ENCODE data around the gene HDGFL2. TPM values are rescaled to one million over a fixed set of nuclear protein-coding genes. Genes with fewer than 3 reads are reported as not detected.
A peak's percentile ranks its signal among the peaks of the same experiment; 100 is the strongest.

Gene HDGFL2
- total and polyA plus RNA-seq, 10 of the 15 experiments (the other 5 are each of a cell fraction or from before 2014, with no cell fraction given) = 0.16 to 56.9 (median 25.3) TPM

GRCh38 chr19:4441994-4442818 lies 29.9 kb upstream of the HDGFL2 start:
- ChIA-PET CTCF (no interaction called here), RAD21 (ENCODE audit: unreplicated experiment) (no interaction called here), POLR2A (no interaction called here), SMC1A (ENCODE audit: uncharacterized antibody, unreplicated experiment) (no interaction called here)
- Histone ChIP-seq H3K36me3 (ENCODE audit: control insufficient read depth in 2 of 2, insufficient read depth in 2 of 2, low read length in 1 of 2) (peaks cover 0 to 23% of the 10 kb centered on the region in 2 experiments; a peak in 3 of 4 replicates), H3K27ac (ENCODE audit: control insufficient read depth, insufficient read depth) (no peak overlapping the region; the same call in 1 of the 2 replicates), H3K4me3 (no peak overlapping the region), H3K9ac (ENCODE audit: control insufficient read depth, insufficient read depth, low read length) (no peak overlapping the region), H2AFZ (ENCODE audit: control insufficient read depth, low read depth, low read length) (no peak overlapping the region), H3K9me3 (replicated peaks; ENCODE audit: control insufficient read depth, insufficient read depth, low read length) (no peaks in the 10 kb centered on the region), H3K27me3 (replicated peaks in 1 of 2; ENCODE audit: control insufficient read depth in 2 of 2, insufficient read depth in 2 of 2, low read length in 1 of 2) (no peaks in the 10 kb centered on the region), H4K20me1 (ENCODE audit: control insufficient read depth, insufficient read depth) (no peaks in the 10 kb centered on the region), H3K4me1 (ENCODE audit: control insufficient read depth, insufficient read depth, low read length) (peaks cover 7% of the 10 kb centered on the region), H3K79me2 (ENCODE audit: control insufficient read depth, insufficient read depth, low read length) (no peaks in the 10 kb centered on the region), H3K4me2 (ENCODE audit: control insufficient read depth, insufficient read depth) (no peak overlapping the region)
- in situ Hi-C loops (cut with MboI) = no loop called here
- 33% methylated on average over 22 of the region's 22 CpGs for WGBS (ENCODE audit: insufficient coverage, insufficient replicate concordance, low lambda C conversion rate, missing lambda C conversion rate)
- intact Hi-C loops (cut with micrococcal nuclease; ENCODE audit: unreplicated experiment) = no loop called here
- ATAC-seq = peak; percentile 32
- no peak for FAIRE-seq
- DNase-seq (ENCODE audit: low read depth, low spot score) = no peak
- BruUV-seq (replicated peaks) = no TSS peak
- TF ChIP-seq E2F8 (IDR thresholded peaks at IDR 0.05; ENCODE audit: low read depth, partially characterized antibody) = no peak
- TF ChIP-seq RCOR1 (conservative IDR thresholded peaks at IDR 0.05; ENCODE audit: low read depth, low read length) = no peak
- no peak for TF ChIP-seq ZZZ3 (IDR thresholded peaks at IDR 0.05; ENCODE audit: control insufficient read depth, insufficient read length, low read depth)
- peak in 1 of 2 experiments; percentile 51; a peak in 1 of 3 replicates for TF ChIP-seq EGR1 (IDR thresholded peaks at IDR 0.05; ENCODE audit: borderline replicate concordance in 1 of 2, low read depth in 2 of 2, low read length in 2 of 2)
- TF ChIP-seq ZNF384 (IDR thresholded peaks at IDR 0.05; ENCODE audit: borderline replicate concordance, low read depth, low read length) = no peak
- TF ChIP-seq MEF2B (IDR thresholded peaks at IDR 0.05; ENCODE audit: partially characterized antibody, poor library complexity, severe bottlenecking) = no peak
- TF ChIP-seq NRF1 (conservative IDR thresholded peaks at IDR 0.05; ENCODE audit: low read depth, low read length) = no peak
- TF ChIP-seq BHLHE40 (IDR thresholded peaks at IDR 0.05; ENCODE audit: borderline replicate concordance in 1 of 2, low read depth in 2 of 2, low read length in 1 of 2) = peak in 1 of 2 experiments; percentile 30; a peak in 1 of 4 replicates
- TF ChIP-seq, protein P1, sequence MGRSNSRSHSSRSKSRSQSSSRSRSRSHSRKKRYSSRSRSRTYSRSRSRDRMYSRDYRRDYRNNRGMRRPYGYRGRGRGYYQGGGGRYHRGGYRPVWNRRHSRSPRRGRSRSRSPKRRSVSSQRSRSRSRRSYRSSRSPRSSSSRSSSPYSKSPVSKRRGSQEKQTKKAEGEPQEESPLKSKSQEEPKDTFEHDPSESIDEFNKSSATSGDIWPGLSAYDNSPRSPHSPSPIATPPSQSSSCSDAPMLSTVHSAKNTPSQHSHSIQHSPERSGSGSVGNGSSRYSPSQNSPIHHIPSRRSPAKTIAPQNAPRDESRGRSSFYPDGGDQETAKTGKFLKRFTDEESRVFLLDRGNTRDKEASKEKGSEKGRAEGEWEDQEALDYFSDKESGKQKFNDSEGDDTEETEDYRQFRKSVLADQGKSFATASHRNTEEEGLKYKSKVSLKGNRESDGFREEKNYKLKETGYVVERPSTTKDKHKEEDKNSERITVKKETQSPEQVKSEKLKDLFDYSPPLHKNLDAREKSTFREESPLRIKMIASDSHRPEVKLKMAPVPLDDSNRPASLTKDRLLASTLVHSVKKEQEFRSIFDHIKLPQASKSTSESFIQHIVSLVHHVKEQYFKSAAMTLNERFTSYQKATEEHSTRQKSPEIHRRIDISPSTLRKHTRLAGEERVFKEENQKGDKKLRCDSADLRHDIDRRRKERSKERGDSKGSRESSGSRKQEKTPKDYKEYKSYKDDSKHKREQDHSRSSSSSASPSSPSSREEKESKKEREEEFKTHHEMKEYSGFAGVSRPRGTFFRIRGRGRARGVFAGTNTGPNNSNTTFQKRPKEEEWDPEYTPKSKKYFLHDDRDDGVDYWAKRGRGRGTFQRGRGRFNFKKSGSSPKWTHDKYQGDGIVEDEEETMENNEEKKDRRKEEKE (IDR thresholded peaks at IDR 0.05) = no peak
- no peak for TF ChIP-seq ZNF592 (IDR thresholded peaks at IDR 0.05)
- TF ChIP-seq POLR2A (IDR thresholded peaks at IDR 0.05; ENCODE audit: low read depth, low read length) = peak; percentile 49; the same call in 1 of the 2 replicates
- no peak for TF ChIP-seq HDAC6 (IDR thresholded peaks at IDR 0.05; ENCODE audit: unreplicated experiment)
- no peak for TF ChIP-seq ZNF207 (IDR thresholded peaks at IDR 0.05; ENCODE audit: borderline replicate concordance)

Data from GM12878 (cell line).